Astrocyte (in vitro differentiated cells and primary cell): Measurements from ENCODE around the gene ZNF439. TPM values are rescaled to one million over a fixed set of nuclear protein-coding genes. Genes with fewer than 3 reads are reported as not detected.
"Not testable (repeated sequence)": the region's sequence is repeated elsewhere in the genome, so short reads cannot be mapped to it uniquely, and the experiment has no call there.

Experiments
- DNase-seq: peaks from one replicate; pipeline ENCODE4 v3.0.0-alpha.2; 2010; ENCODE audit warnings: low read depth
- FAIRE-seq: peaks from 2 replicates; lab custom pipeline; 2011; peaks lifted over from hg19 to GRCh38; lab: Jason Lieb, UNC
- H2AFZ ChIP-seq: 2 replicates; pipeline ENCODE4 v1.6.0; 2012; ENCODE audit warnings: low read depth, low read length, inconsistent platforms
- H3K27ac ChIP-seq: 2 replicates; pipeline ENCODE4 v1.5.1; 2011; ENCODE audit warnings: low read depth, low read length, inconsistent platforms
- H3K27me3 ChIP-seq: 2 replicates; pipeline ENCODE4 v1.6.0; 2011; ENCODE audit warnings: low read length, inconsistent platforms; ENCODE audit not compliant: insufficient read depth
- H3K36me3 ChIP-seq: 2 replicates; pipeline ENCODE4 v1.5.1; 2011; ENCODE audit warnings: low read length, inconsistent platforms; ENCODE audit not compliant: insufficient read depth
- H3K4me1 ChIP-seq: 2 replicates; pipeline ENCODE4 v1.5.1; 2011; ENCODE audit warnings: low read length, inconsistent platforms; ENCODE audit not compliant: insufficient read depth
- H3K4me2 ChIP-seq: 2 replicates; pipeline ENCODE4 v1.6.0; 2012; ENCODE audit warnings: low read length, inconsistent platforms
- H3K4me3 ChIP-seq: 2 replicates; pipeline ENCODE4 v1.5.1; 2011; ENCODE audit warnings: low read depth, mild to moderate bottlenecking, low read length, inconsistent platforms; ENCODE audit not compliant: insufficient read depth
- H3K79me2 ChIP-seq: 2 replicates; pipeline ENCODE4 v1.6.0; 2012; ENCODE audit warnings: mild to moderate bottlenecking, low read length, inconsistent platforms; ENCODE audit not compliant: insufficient read depth
- H3K9ac ChIP-seq: 2 replicates; pipeline ENCODE4 v1.6.0; 2012; ENCODE audit warnings: mild to moderate bottlenecking, low read length, inconsistent platforms
- H3K9me3 ChIP-seq: 2 replicates; pipeline ENCODE4 v1.5.1; 2012; ENCODE audit warnings: low read depth, mild to moderate bottlenecking, low read length, inconsistent platforms; ENCODE audit not compliant: insufficient read depth
- H4K20me1 ChIP-seq: 2 replicates; pipeline ENCODE4 v1.6.0; 2012; ENCODE audit warnings: low read length, inconsistent platforms; ENCODE audit not compliant: insufficient read depth
- H3K27ac Mint-ChIP-seq: one replicate; pipeline ENCODE4 v1.8.0; 2021; ENCODE audit warnings: mild to moderate bottlenecking, mixed read lengths; ENCODE audit not compliant: unreplicated experiment
- H3K27me3 Mint-ChIP-seq: one replicate; pipeline ENCODE4 v1.8.0; 2021; ENCODE audit warnings: low read depth, mixed read lengths; ENCODE audit not compliant: unreplicated experiment
- H3K36me3 Mint-ChIP-seq: one replicate; pipeline ENCODE4 v1.8.0; 2021; ENCODE audit warnings: low read depth, mixed read lengths; ENCODE audit not compliant: unreplicated experiment
- H3K4me1 Mint-ChIP-seq: one replicate; pipeline ENCODE4 v1.8.0; 2021; ENCODE audit warnings: low read depth, mixed read lengths; ENCODE audit not compliant: unreplicated experiment
- H3K4me3 Mint-ChIP-seq: one replicate; pipeline ENCODE4 v1.8.0; 2021; ENCODE audit warnings: mild to moderate bottlenecking, moderate library complexity, mixed read lengths; ENCODE audit not compliant: unreplicated experiment
- H3K9me3 Mint-ChIP-seq: one replicate; pipeline ENCODE4 v1.8.0; 2021; ENCODE audit warnings: mild to moderate bottlenecking, mixed read lengths; ENCODE audit not compliant: unreplicated experiment
- EZH2 ChIP-seq: IDR thresholded peaks from 2 replicates; pipeline ENCODE4 v1.6.1; 2012; ENCODE audit warnings: mild to moderate bottlenecking, low read length, inconsistent platforms; ENCODE audit not compliant: insufficient read depth
- total RNA-seq: library from RNA; stranded (reverse); gene quantifications from 2 replicates; pipeline ENCODE4 v1.2.1, GENCODE V29; 2021
- TF ChIP-seq, protein P1 (sequence below): IDR thresholded peaks from 2 replicates; pipeline ENCODE4 v1.5.1; 2011; ENCODE audit warnings: low read depth, mild to moderate bottlenecking, inconsistent platforms, low read length, moderate library complexity; ENCODE audit not compliant: insufficient read depth

ZNF439 gene
- total RNA-seq, 1 donor from 2014 or later, result not detected

DNA sequence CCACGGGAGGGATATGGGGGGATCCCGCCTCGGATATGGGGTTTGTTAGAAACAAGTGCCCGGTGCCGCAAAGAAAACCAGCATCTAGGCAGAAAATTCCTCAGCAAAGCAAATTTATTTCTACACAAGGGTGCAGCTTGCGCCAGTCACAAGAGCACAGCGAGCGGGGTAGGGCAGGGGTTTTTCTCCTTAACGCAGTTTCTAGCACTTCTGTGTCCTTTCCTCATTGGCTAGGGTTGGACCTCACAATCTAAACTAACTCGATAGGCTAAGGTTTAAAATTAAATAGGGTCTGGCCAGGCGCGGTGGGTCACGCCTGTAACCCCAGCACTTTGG is 33.9 kb upstream of the ZNF439 start:
- no peak overlapping the region for H3K27ac Mint-ChIP-seq

DNA sequence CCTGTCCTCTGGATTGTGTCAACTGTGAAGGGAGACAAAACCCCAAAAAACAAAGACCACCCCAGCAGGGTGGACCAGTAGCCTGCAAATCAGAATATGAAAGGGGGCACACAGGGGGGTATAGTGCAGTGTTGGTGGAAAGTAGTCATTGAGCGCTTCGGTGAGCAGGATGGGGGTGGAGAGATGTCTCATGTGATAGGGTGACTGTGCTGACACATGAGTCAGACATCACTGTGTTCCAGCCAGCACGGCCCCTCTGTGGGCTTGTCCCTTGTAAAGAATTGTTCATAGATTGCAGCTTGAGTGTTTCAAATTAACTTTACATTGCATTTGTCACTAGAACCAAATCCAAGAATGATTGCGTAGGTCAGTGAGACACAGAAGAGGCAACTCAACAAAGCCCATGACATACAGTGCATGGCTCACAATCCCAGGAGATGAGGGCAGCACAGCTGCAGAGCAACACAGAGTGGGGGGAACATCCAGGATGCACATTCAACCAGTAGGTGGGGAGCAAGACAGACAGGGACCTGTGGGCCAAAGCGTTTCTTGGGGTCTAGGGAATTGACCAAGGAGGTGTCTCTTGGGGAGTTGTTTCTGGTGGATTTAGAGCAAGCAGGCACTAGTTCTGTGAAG is 26.9 kb upstream of the ZNF439 start:
- Histone ChIP-seq H3K4me3 (no peak overlapping the region), H4K20me1 (no peaks in the 10 kb centered on the region), H3K9me3 (peaks cover 7% of the 10 kb centered on the region), H3K27ac (no peak overlapping the region), H3K27me3 (no peaks in the 10 kb centered on the region), H3K4me2 (peak overlapping the region; percentile 15), H3K36me3 (no peaks in the 10 kb centered on the region), H3K9ac (no peak overlapping the region), H3K4me1 (no peaks in the 10 kb centered on the region), H3K79me2 (peaks cover 15% of the 10 kb centered on the region), H2AFZ (no peak overlapping the region)
- no peak for FAIRE-seq
- DNase-seq, result peak; percentile 14
- Mint-ChIP-seq H3K9me3 (peaks cover 20% of the 10 kb centered on the region), H3K4me1 (no peaks in the 10 kb centered on the region), H3K4me3 (no peak overlapping the region), H3K27ac (no peak overlapping the region), H3K36me3 (no peaks in the 10 kb centered on the region), H3K27me3 (no peaks in the 10 kb centered on the region)
- TF ChIP-seq EZH2, result no peak
- TF ChIP-seq, protein P1, sequence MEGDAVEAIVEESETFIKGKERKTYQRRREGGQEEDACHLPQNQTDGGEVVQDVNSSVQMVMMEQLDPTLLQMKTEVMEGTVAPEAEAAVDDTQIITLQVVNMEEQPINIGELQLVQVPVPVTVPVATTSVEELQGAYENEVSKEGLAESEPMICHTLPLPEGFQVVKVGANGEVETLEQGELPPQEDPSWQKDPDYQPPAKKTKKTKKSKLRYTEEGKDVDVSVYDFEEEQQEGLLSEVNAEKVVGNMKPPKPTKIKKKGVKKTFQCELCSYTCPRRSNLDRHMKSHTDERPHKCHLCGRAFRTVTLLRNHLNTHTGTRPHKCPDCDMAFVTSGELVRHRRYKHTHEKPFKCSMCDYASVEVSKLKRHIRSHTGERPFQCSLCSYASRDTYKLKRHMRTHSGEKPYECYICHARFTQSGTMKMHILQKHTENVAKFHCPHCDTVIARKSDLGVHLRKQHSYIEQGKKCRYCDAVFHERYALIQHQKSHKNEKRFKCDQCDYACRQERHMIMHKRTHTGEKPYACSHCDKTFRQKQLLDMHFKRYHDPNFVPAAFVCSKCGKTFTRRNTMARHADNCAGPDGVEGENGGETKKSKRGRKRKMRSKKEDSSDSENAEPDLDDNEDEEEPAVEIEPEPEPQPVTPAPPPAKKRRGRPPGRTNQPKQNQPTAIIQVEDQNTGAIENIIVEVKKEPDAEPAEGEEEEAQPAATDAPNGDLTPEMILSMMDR, result no peak

More for the DNA sequence above, 33.9 kb upstream of the ZNF439 start:
- H3K9me3 ChIP-seq, result peaks cover 4% of the 10 kb centered on the region
- H4K20me1 ChIP-seq, result no peaks in the 10 kb centered on the region
- H3K36me3 ChIP-seq, result no peaks in the 10 kb centered on the region
- H3K27ac ChIP-seq, result peak overlapping the region; percentile 69
- H2AFZ ChIP-seq, result peak overlapping the region; percentile 99
- peak overlapping the region; percentile 95 for H3K4me2 ChIP-seq
- peaks cover 18% of the 10 kb centered on the region for H3K79me2 ChIP-seq
- FAIRE-seq, result no peak
- H3K27me3 ChIP-seq, result no peaks in the 10 kb centered on the region
- TF ChIP-seq EZH2, result no peak
- TF ChIP-seq, protein P1, result no peak
- peaks cover 5% of the 10 kb centered on the region for H3K4me1 ChIP-seq
- H3K4me3 ChIP-seq, result peak overlapping the region; percentile 86
- DNase-seq, result peak; percentile 22
- peak overlapping the region; percentile 85 for H3K9ac ChIP-seq
- Mint-ChIP-seq H3K9me3 (peaks cover 29% of the 10 kb centered on the region), H3K27me3 (no peaks in the 10 kb centered on the region), H3K36me3 (peaks cover 2% of the 10 kb centered on the region), H3K4me1 (no peaks in the 10 kb centered on the region), H3K4me3 (no peak overlapping the region)

DNA sequence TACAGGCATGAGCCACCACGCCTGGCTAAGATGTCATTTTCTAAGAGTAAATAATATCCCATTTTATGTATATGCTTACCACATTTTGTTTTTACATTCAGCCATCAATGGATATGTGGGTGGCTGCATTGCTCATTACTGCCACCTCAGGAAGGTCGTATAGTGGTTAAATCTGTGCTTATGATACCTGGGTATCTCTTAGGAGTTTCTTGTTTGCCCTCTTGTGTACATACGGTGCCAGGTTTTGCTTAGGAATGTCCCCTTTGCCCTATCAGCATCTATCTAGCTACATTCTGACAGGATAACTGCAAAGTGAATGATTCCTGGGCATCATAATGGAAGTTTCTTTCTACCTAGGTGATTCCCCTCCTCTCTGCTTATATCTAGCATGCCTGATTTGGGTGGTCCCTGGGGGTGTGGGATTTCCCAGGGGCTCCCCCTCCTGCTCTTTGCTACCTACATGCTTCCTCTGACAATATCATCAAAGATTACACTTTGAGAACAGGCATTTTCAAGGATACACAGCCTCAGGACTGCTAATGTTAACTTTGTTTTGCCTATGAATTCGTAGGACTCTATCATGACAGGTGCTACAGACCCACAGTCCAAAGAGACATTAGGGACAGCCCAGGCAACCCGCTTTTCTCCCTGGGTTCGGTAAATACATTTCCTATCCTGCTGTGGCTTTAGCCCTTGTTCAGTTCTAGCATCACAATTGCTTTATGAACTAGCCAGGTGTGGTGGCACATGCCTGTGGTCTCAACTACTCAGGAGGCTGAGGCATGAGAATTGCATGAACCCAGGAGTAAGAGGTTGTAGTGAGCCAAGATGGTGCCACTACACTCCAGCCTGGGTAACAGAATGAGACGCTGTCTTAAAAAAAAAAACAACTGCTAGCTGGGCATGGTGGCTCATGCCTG is 19.3 kb upstream of the ZNF439 start:
- H3K79me2 ChIP-seq, H3K27me3 Mint-ChIP-seq, H3K9ac ChIP-seq, H3K27ac ChIP-seq, DNase-seq, H3K36me3 Mint-ChIP-seq, H3K4me3 ChIP-seq, H3K4me3 Mint-ChIP-seq, H3K27ac Mint-ChIP-seq, H3K4me1 ChIP-seq, H4K20me1 ChIP-seq, H3K4me2 ChIP-seq, H3K27me3 ChIP-seq, FAIRE-seq, H2AFZ ChIP-seq, H3K4me1 Mint-ChIP-seq: not testable (repeated sequence)
- H3K36me3 ChIP-seq, result peaks cover 27% of the 10 kb centered on the region
- peaks cover 34% of the 10 kb centered on the region for H3K9me3 ChIP-seq
- H3K9me3 Mint-ChIP-seq, result peaks cover 24% of the 10 kb centered on the region
